Liver (tissue), 9 donors: ENCODE measurements around the gene YARS2. TPM values are rescaled to one million over a fixed set of nuclear protein-coding genes. Genes with fewer than 3 reads are reported as not detected.

Source experiments
- DNase-seq: peaks from one replicate; pipeline ENCODE4 v3.0.0-alpha.2; 2017; ENCODE audit warnings: low spot score
- H3K27ac ChIP-seq, 2 donors: one replicate each; pipeline ENCODE4 v1.7.0; 2013; ENCODE audit warnings: inconsistent platforms in 2 of 2, low read length in 2 of 2, control low read depth in 1 of 2, low read depth in 1 of 2, mild to moderate bottlenecking in 1 of 2
- H3K27me3 ChIP-seq, 4 donors: one replicate each; pipeline versions ENCODE4 v1.6.1 to v1.7.0; 2013; ENCODE audit warnings: low read length in 3 of 4, inconsistent platforms in 1 of 4, mild to moderate bottlenecking in 1 of 4, moderate library complexity in 1 of 4; ENCODE audit not compliant: control insufficient read depth in 4 of 4, insufficient read depth in 4 of 4
- H3K36me3 ChIP-seq, 4 donors: one replicate each; pipeline versions ENCODE4 v1.6.1 to v1.7.0; 2013; ENCODE audit warnings: low read length in 3 of 4, mild to moderate bottlenecking in 3 of 4, low read depth in 1 of 4, moderate library complexity in 1 of 4; ENCODE audit not compliant: control insufficient read depth in 4 of 4, insufficient read depth in 3 of 4
- H3K4me1 ChIP-seq, 4 donors: one replicate each; pipeline versions ENCODE4 v1.6.1 to v1.7.0; 2013; ENCODE audit warnings: low read length in 3 of 4, mild to moderate bottlenecking in 3 of 4, moderate library complexity in 1 of 4; ENCODE audit not compliant: control insufficient read depth in 4 of 4, insufficient read depth in 4 of 4
- H3K4me3 ChIP-seq, 3 donors: one replicate each; pipeline versions ENCODE4 v1.6.1 to v1.7.0; 2013; ENCODE audit warnings: low read length in 3 of 3, control low read depth in 1 of 3, low read depth in 1 of 3, mild to moderate bottlenecking in 1 of 3
- H3K9ac ChIP-seq, 2 donors: one replicate each; pipeline ENCODE4 v1.7.0; 2013; ENCODE audit warnings: low read length in 2 of 2, mild to moderate bottlenecking in 2 of 2, moderate library complexity in 2 of 2, control low read depth in 1 of 2, low read depth in 1 of 2
- H3K9me3 ChIP-seq, 4 donors: one replicate each; pipeline versions ENCODE4 v1.6.1 to v1.7.0; 2013; ENCODE audit warnings: low read length in 3 of 4; ENCODE audit not compliant: control insufficient read depth in 4 of 4
- EGR1 ChIP-seq, 2 donors: IDR thresholded peaks; 2 replicates each; pipeline ENCODE4 v1.6.1; 2016 to 2018; ENCODE audit warnings: antibody characterized with exemption in 2 of 2, low read depth in 2 of 2
- FOXA1 ChIP-seq: IDR thresholded peaks from 2 replicates; pipeline ENCODE4 v1.6.1; 2016; ENCODE audit warnings: antibody characterized with exemption
- FOXA2 ChIP-seq: IDR thresholded peaks from 2 replicates; pipeline ENCODE4 v1.6.1; 2016; ENCODE audit warnings: antibody characterized with exemption
- GABPA ChIP-seq, 2 donors: IDR thresholded peaks in 1 of 2; conservative IDR thresholded peaks in 1 of 2; 2 replicates each; pipeline ENCODE4 v1.6.1; 2016; ENCODE audit warnings: antibody characterized with exemption in 2 of 2, mild to moderate bottlenecking in 1 of 2, moderate library complexity in 1 of 2
- HNF4A ChIP-seq, 2 donors: conservative IDR thresholded peaks; 2 replicates each; pipeline ENCODE4 v1.6.1; 2016; ENCODE audit warnings: antibody characterized with exemption in 2 of 2, mild to moderate bottlenecking in 2 of 2
- HNF4G ChIP-seq: IDR thresholded peaks from 2 replicates; pipeline ENCODE4 v1.6.1; 2016; ENCODE audit warnings: antibody characterized with exemption
- JUND ChIP-seq, 2 donors: IDR thresholded peaks; 2 replicates each; pipeline ENCODE4 v1.6.1; 2016; ENCODE audit warnings: antibody characterized with exemption in 2 of 2
- RXRA ChIP-seq, 2 donors: IDR thresholded peaks; 2 replicates each; pipeline ENCODE4 v1.6.1; 2017 to 2018; ENCODE audit warnings: antibody characterized with exemption in 2 of 2, mild to moderate bottlenecking in 1 of 2
- SP1 ChIP-seq: IDR thresholded peaks from 2 replicates; pipeline ENCODE4 v1.6.1; 2018; ENCODE audit warnings: antibody characterized with exemption, mild to moderate bottlenecking
- TAF1 ChIP-seq: conservative IDR thresholded peaks from 2 replicates; pipeline ENCODE4 v1.6.1; 2016; ENCODE audit warnings: antibody characterized with exemption, mild to moderate bottlenecking
- YY1 ChIP-seq: IDR thresholded peaks from 2 replicates; pipeline ENCODE4 v1.6.1; 2016; ENCODE audit warnings: antibody characterized with exemption, mild to moderate bottlenecking
- WGBS: extraction: QIAGEN DNeasy Blood & Tissue Kit; methylation state at CpG from one replicate; pipeline ENCODE4 v1.1.7; 2013; 5-methylcytosine and 5-hydroxymethylcytosine counted together
- polyA plus RNA-seq, 2 donors: library from polyadenylated mRNA; stranded (reverse) in 1 of 2; unstranded in 1 of 2; fragments of 200-250 nt in 1 of 2; fragments of >200 nt in 1 of 2; fragmentation: Nextera tagmentation in 1 of 2; extraction: Ambion mirVana in 1 of 2; gene quantifications; one replicate each; pipeline versions ENCODE4 v1.2.1 to v1.2.3, GENCODE V29; 2013 to 2015
- total RNA-seq, 2 donors: library from RNA; depleted of rRNA; stranded (reverse); fragments of >200 nt; gene quantifications; one replicate each; pipeline ENCODE4 v1.2.3, GENCODE V29; 2014
- TF ChIP-seq, protein P1 (sequence below): fragments of 150-350 bp; IDR thresholded peaks from 2 replicates; pipeline ENCODE4 v1.5.1; 2017; ENCODE audit warnings: improper control_type of control experiment, low read depth, low read length; ENCODE audit not compliant: missing input control
- TF ChIP-seq, protein P2 (sequence below): IDR thresholded peaks from 2 replicates; pipeline ENCODE4 v1.6.1; 2016; ENCODE audit warnings: antibody characterized with exemption
- TF ChIP-seq, protein P3 (sequence below): IDR thresholded peaks from 2 replicates; pipeline ENCODE4 v1.6.1; 2016; ENCODE audit warnings: antibody characterized with exemption, mild to moderate bottlenecking
- TF ChIP-seq, protein P4 (sequence below): IDR thresholded peaks from 2 replicates; pipeline ENCODE4 v1.6.1; 2016; ENCODE audit warnings: antibody characterized with exemption
- TF ChIP-seq, protein P5 (sequence below): IDR thresholded peaks from 2 replicates; pipeline ENCODE4 v1.6.1; 2016; ENCODE audit warnings: antibody characterized with exemption
- donor health status: healthy.
- donor health status: healthy.
- donor health status: healthy.
- donor health status: healthy.
- donor health status: healthy.

The YARS2 gene
- total and polyA plus RNA-seq, 4 donors = 7.4 to 16.4 (median 10.4) TPM

DNA sequence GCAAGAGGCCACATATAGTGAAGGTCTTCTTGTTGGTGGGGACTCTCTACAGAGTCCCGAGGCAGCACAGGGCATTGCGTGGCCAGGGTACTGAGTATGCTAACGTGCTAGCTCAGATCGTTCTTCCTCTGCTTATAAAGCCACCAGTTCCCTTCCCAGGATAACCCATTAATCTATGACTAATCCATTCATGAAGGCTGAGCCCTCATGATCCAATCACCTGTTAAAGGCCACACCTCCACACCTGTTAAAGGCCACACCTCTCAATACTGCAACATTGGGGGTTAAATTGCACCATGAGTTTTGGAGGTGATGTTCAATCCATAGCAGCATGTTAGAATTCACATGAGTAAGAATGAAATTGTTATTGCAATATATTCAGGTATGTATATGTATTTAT is 12.8 kb upstream of the YARS2 start:
- Histone ChIP-seq H3K27me3 (no peaks in the 10 kb centered on the region), H3K36me3 (no peaks in the 10 kb centered on the region), H3K4me1 (peaks cover 0 to 2% (median 0%) of the 10 kb centered on the region in 4 donors), H3K9ac (no peak overlapping the region), H3K27ac (no peak overlapping the region), H3K4me3 (no peak overlapping the region), H3K9me3 (no peaks in the 10 kb centered on the region)
- DNase-seq = no peak
- WGBS = 81% methylated on average over 4 of the region's 4 CpGs
- TF ChIP-seq JUND (IDR thresholded peaks at IDR 0.05) = no peak
- TF ChIP-seq EGR1 (IDR thresholded peaks at IDR 0.05; ENCODE audit: low read depth in 2 of 2) = no peak
- TF ChIP-seq RXRA (IDR thresholded peaks at IDR 0.05) = no peak
- no peak for TF ChIP-seq FOXA2
- TF ChIP-seq, protein P1, sequence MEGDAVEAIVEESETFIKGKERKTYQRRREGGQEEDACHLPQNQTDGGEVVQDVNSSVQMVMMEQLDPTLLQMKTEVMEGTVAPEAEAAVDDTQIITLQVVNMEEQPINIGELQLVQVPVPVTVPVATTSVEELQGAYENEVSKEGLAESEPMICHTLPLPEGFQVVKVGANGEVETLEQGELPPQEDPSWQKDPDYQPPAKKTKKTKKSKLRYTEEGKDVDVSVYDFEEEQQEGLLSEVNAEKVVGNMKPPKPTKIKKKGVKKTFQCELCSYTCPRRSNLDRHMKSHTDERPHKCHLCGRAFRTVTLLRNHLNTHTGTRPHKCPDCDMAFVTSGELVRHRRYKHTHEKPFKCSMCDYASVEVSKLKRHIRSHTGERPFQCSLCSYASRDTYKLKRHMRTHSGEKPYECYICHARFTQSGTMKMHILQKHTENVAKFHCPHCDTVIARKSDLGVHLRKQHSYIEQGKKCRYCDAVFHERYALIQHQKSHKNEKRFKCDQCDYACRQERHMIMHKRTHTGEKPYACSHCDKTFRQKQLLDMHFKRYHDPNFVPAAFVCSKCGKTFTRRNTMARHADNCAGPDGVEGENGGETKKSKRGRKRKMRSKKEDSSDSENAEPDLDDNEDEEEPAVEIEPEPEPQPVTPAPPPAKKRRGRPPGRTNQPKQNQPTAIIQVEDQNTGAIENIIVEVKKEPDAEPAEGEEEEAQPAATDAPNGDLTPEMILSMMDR = no peak
- no peak for TF ChIP-seq GABPA (IDR thresholded peaks at IDR 0.05 in 1 of 2, conservative IDR thresholded peaks at IDR 0.05 in 1 of 2)
- no peak for TF ChIP-seq YY1
- TF ChIP-seq TAF1 = no peak
- TF ChIP-seq, protein P2, sequence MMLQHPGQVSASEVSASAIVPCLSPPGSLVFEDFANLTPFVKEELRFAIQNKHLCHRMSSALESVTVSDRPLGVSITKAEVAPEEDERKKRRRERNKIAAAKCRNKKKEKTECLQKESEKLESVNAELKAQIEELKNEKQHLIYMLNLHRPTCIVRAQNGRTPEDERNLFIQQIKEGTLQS = no peak
- TF ChIP-seq SP1 = no peak
- no peak for TF ChIP-seq HNF4G
- TF ChIP-seq, protein P3, sequence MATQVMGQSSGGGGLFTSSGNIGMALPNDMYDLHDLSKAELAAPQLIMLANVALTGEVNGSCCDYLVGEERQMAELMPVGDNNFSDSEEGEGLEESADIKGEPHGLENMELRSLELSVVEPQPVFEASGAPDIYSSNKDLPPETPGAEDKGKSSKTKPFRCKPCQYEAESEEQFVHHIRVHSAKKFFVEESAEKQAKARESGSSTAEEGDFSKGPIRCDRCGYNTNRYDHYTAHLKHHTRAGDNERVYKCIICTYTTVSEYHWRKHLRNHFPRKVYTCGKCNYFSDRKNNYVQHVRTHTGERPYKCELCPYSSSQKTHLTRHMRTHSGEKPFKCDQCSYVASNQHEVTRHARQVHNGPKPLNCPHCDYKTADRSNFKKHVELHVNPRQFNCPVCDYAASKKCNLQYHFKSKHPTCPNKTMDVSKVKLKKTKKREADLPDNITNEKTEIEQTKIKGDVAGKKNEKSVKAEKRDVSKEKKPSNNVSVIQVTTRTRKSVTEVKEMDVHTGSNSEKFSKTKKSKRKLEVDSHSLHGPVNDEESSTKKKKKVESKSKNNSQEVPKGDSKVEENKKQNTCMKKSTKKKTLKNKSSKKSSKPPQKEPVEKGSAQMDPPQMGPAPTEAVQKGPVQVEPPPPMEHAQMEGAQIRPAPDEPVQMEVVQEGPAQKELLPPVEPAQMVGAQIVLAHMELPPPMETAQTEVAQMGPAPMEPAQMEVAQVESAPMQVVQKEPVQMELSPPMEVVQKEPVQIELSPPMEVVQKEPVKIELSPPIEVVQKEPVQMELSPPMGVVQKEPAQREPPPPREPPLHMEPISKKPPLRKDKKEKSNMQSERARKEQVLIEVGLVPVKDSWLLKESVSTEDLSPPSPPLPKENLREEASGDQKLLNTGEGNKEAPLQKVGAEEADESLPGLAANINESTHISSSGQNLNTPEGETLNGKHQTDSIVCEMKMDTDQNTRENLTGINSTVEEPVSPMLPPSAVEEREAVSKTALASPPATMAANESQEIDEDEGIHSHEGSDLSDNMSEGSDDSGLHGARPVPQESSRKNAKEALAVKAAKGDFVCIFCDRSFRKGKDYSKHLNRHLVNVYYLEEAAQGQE = no peak
- TF ChIP-seq HNF4A (conservative IDR thresholded peaks at IDR 0.05) = no peak
- TF ChIP-seq, protein P4, sequence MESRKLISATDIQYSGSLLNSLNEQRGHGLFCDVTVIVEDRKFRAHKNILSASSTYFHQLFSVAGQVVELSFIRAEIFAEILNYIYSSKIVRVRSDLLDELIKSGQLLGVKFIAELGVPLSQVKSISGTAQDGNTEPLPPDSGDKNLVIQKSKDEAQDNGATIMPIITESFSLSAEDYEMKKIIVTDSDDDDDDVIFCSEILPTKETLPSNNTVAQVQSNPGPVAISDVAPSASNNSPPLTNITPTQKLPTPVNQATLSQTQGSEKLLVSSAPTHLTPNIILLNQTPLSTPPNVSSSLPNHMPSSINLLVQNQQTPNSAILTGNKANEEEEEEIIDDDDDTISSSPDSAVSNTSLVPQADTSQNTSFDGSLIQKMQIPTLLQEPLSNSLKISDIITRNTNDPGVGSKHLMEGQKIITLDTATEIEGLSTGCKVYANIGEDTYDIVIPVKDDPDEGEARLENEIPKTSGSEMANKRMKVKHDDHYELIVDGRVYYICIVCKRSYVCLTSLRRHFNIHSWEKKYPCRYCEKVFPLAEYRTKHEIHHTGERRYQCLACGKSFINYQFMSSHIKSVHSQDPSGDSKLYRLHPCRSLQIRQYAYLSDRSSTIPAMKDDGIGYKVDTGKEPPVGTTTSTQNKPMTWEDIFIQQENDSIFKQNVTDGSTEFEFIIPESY = no peak
- TF ChIP-seq, protein P5, sequence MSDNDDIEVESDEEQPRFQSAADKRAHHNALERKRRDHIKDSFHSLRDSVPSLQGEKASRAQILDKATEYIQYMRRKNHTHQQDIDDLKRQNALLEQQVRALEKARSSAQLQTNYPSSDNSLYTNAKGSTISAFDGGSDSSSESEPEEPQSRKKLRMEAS = no peak
- no peak for TF ChIP-seq FOXA1

DNA sequence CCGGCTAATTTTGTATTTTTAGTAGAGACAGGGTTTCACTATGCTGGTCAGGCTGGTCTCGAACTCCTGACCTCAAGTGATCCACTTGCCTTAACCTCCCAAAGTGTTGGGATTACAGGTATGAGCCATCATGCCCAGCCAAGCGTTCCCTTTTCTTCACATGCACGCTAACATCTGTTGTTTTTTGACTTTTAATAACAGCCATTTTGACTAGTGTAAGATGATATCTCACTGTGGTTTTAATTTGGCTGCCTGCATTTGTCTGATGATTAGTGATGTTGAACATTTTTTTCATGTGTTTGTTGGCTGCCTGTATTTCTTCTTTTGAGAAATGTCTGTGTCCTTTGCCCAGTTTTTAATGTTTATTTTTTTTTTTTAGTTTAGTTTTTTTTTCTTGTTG is 10.2 kb upstream of the YARS2 start:
- Histone ChIP-seq H3K27me3 (no peaks in the 10 kb centered on the region), H3K27ac (no peak overlapping the region), H3K4me1 (peaks cover 0 to 2% (median 0%) of the 10 kb centered on the region in 4 donors), H3K9ac (no peak overlapping the region), H3K36me3 (no peaks in the 10 kb centered on the region), H3K9me3 (no peaks in the 10 kb centered on the region), H3K4me3 (no peak overlapping the region)
- no peak for DNase-seq
- WGBS = 88% methylated on average over 4 of the region's 4 CpGs
- no peak for TF ChIP-seq FOXA1
- TF ChIP-seq, protein P5 = no peak
- TF ChIP-seq, protein P3 = no peak
- TF ChIP-seq, protein P2 = no peak
- TF ChIP-seq YY1 = no peak
